Measurements from ENCODE around the gene KLHL2.

The KLHL2 gene

GRCh38 chr4:165191348-165191656 lies 16.1 kb upstream of the KLHL2 start:
- TF ChIP-seq SNAI2 (CRISPR knock-in tag; IDR thresholded peaks at IDR 0.05) (no peak), BACH2 (CRISPR knock-in tag; IDR thresholded peaks at IDR 0.05; ENCODE audit: borderline replicate concordance) (no peak)

GRCh38 chr4:165191814-165192499 lies 15.4 kb upstream of the KLHL2 start:
- ATAC-seq: peak; percentile 30; the same call in 2 of the 3 replicates
- no peak for TF ChIP-seq PPARA (CRISPR knock-in tag; IDR thresholded peaks at IDR 0.05; ENCODE audit: borderline replicate concordance)
- no peak for TF ChIP-seq CSRNP3 (CRISPR knock-in tag; IDR thresholded peaks at IDR 0.05)
- TF ChIP-seq CREB5 (CRISPR knock-in tag; IDR thresholded peaks at IDR 0.05; ENCODE audit: low read depth): no peak
- no peak for TF ChIP-seq OSR1 (CRISPR knock-in tag; IDR thresholded peaks at IDR 0.05)
- TF ChIP-seq BACH2 (CRISPR knock-in tag; IDR thresholded peaks at IDR 0.05; ENCODE audit: borderline replicate concordance): no peak
- no peak for TF ChIP-seq ZNF565 (CRISPR knock-in tag; conservative IDR thresholded peaks at IDR 0.05; ENCODE audit: low read depth)
- no peak for TF ChIP-seq TOX (CRISPR knock-in tag; IDR thresholded peaks at IDR 0.05; ENCODE audit: borderline replicate concordance)
- TF ChIP-seq ISL1 (CRISPR knock-in tag; IDR thresholded peaks at IDR 0.05): no peak

More at GRCh38 chr4:165191348-165191656, 16.1 kb upstream of the KLHL2 start:
- peak; percentile 64 for ATAC-seq

- TF ChIP-seq ZNF565 (CRISPR knock-in tag; conservative IDR thresholded peaks at IDR 0.05; ENCODE audit: low read depth): no peak
- TF ChIP-seq ARNTL (CRISPR knock-in tag; IDR thresholded peaks at IDR 0.05; ENCODE audit: borderline replicate concordance, low read depth): no peak
- TF ChIP-seq POU6F1 (CRISPR knock-in tag; IDR thresholded peaks at IDR 0.05; ENCODE audit: borderline replicate concordance, low read depth): no peak
- no peak for TF ChIP-seq SNAI2 (CRISPR knock-in tag; IDR thresholded peaks at IDR 0.05)
- no peak for TF ChIP-seq TOX (CRISPR knock-in tag; IDR thresholded peaks at IDR 0.05; ENCODE audit: borderline replicate concordance)
- no peak for TF ChIP-seq CREB5 (CRISPR knock-in tag; IDR thresholded peaks at IDR 0.05; ENCODE audit: low read depth)
- TF ChIP-seq ZNF70 (CRISPR knock-in tag; IDR thresholded peaks at IDR 0.05): no peak
These were observed 14.9 kb upstream of the KLHL2 start for GRCh38 chr4:165192500-165192898.

GRCh38 chr4:165192956-165193355 lies 14.4 kb upstream of the KLHL2 start:
- no peak for TF ChIP-seq TSHZ2 (CRISPR knock-in tag; IDR thresholded peaks at IDR 0.05)
- TF ChIP-seq PPARA (CRISPR knock-in tag; IDR thresholded peaks at IDR 0.05; ENCODE audit: borderline replicate concordance): no peak
- no peak for TF ChIP-seq ESRRG (CRISPR knock-in tag; IDR thresholded peaks at IDR 0.05)
- TF ChIP-seq CSDC2 (CRISPR knock-in tag; IDR thresholded peaks at IDR 0.05): no peak
- no peak for TF ChIP-seq ISL1 (CRISPR knock-in tag; IDR thresholded peaks at IDR 0.05)
- no peak for TF ChIP-seq ZNF565 (CRISPR knock-in tag; conservative IDR thresholded peaks at IDR 0.05; ENCODE audit: low read depth)
- TF ChIP-seq ZFP30 (CRISPR knock-in tag; IDR thresholded peaks at IDR 0.05): no peak
- TF ChIP-seq CREB5 (CRISPR knock-in tag; IDR thresholded peaks at IDR 0.05; ENCODE audit: low read depth): no peak
- TF ChIP-seq TCF4 (CRISPR knock-in tag; IDR thresholded peaks at IDR 0.05; ENCODE audit: borderline replicate concordance): no peak
- no peak for TF ChIP-seq SNAI2 (CRISPR knock-in tag; IDR thresholded peaks at IDR 0.05)
- TF ChIP-seq ZNF70 (CRISPR knock-in tag; IDR thresholded peaks at IDR 0.05): no peak
- no peak for TF ChIP-seq ARNTL (CRISPR knock-in tag; IDR thresholded peaks at IDR 0.05; ENCODE audit: borderline replicate concordance, low read depth)
- TF ChIP-seq ZC3H10 (CRISPR knock-in tag; IDR thresholded peaks at IDR 0.05): no peak
- no peak for TF ChIP-seq ZNF8 (CRISPR knock-in tag; IDR thresholded peaks at IDR 0.05)
- TF ChIP-seq PATZ1 (CRISPR knock-in tag; IDR thresholded peaks at IDR 0.05; ENCODE audit: borderline replicate concordance): no peak
- ATAC-seq: no peak

More at GRCh38 chr4:165192500-165192898, 14.9 kb upstream of the KLHL2 start:
- no peak for ATAC-seq
